ENCODE measurements around the gene IGFALS.

- no peak for TF ChIP-seq POLR2A (IDR thresholded peaks at IDR 0.05)
- no peak for TF ChIP-seq CTCF (IDR thresholded peaks at IDR 0.05)
These were observed 498 bp downstream of the IGFALS start for GRCh38 chr16:1792836-1793577.

All from transverse colon (tissue), 3 donors.